Putamen (tissue), 1 donor: ENCODE results near the gene FAAP100.
"Not testable (repeated sequence)": the region's sequence is repeated elsewhere in the genome, so short reads cannot be mapped to it uniquely, and the experiment has no call there.

Source experiments
- DNase-seq: peaks from one replicate; pipeline ENCODE4 v3.0.0-alpha.2; 2016; ENCODE audit warnings: low spot score

Gene FAAP100

GRCh38 chr17:81552244-81553017 is at the start of gene FAAP100:
FAAP100 (minus strand) TSS chr17:81552353; CDS start chr17:81552330, 23 bp downstream.
- DNase-seq = peak; percentile 76

GRCh38 chr17:81601525-81602120 is 49.5 kb upstream of the FAAP100 start:
- DNase-seq = peak; percentile 39

DNA sequence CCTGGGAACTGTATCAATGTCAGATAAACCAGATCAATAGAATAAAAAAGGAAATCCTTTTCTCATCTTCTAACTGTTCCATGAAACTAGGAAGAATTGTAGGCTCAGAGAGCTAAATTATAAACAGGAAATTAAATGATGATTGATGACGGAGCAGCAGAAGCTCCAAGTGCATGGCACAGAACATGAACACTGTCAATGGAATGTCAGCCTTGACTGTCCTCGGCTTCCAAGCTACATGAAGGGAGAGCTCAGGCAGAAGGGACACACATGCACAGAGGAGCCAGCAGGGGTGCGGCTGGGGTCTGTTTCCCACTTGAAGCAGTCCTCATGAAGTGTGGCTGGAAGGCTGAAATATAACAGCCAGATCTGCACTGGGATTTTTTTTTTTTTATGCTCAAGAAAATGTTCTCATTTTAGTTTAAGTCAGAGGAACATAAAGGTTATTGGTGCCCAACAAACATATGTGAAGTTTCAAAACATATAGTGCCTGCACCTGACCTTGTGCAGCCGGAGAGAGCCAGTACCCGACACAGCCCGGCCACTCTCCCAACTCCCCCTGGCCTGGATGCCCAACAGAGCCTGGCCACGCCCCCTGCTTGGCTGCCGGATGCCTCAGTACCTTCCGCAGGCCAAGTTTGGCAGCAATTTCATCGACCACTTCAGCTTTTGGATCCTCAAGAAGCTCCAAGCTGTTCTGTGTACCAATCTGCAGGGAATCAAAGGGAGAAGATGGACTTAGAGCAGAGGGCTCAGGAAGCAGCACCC is 47.8 kb upstream of the FAAP100 start:
- DNase-seq = no peak

DNA sequence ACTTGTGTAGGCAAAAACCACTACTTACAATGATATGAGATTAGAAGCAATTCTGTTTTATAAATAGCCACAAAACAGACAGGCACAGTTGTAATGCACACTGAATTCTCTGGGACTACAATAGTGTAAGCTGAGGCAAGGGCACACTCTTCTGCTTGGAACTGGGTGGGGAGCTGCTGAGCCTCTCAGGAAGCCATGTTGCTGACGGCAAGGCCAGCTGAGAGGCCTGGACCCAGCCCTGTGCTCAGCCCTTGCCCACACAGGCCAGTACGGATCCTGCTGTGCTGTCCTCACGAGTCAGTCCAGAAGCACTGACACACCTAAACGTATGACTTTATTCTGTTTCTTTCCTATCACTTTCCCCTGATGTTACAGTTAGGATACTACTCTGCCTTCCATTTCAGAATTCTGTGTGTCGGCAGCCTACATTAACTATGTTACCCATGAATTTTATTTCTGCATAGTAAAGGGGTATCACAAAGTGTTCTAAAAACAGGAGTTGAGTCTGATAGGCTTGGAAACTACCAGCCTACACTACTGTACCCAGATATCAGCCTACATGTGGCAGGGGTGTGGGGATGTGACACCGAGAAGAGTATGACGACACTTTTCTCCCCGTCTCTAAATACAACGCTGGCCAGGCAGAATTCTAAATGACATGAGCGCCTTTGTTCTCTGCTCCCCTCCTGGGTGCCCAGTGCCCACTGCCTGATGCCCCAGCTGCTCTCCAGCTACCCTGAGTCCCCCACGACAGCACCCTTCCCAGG is 41.1 kb upstream of the FAAP100 start:
- peak; percentile 27 for DNase-seq

GRCh38 chr17:81591971-81592370 is 39.8 kb upstream of the FAAP100 start:
- no peak for DNase-seq

GRCh38 chr17:81590121-81590520 is 38.0 kb upstream of the FAAP100 start:
- DNase-seq = no peak

- DNase-seq = no peak
Measured at GRCh38 chr17:81589612-81590011, 37.5 kb upstream of the FAAP100 start.

- DNase-seq = no peak
Measured at GRCh38 chr17:81586096-81586495, 33.9 kb upstream of the FAAP100 start.

DNA sequence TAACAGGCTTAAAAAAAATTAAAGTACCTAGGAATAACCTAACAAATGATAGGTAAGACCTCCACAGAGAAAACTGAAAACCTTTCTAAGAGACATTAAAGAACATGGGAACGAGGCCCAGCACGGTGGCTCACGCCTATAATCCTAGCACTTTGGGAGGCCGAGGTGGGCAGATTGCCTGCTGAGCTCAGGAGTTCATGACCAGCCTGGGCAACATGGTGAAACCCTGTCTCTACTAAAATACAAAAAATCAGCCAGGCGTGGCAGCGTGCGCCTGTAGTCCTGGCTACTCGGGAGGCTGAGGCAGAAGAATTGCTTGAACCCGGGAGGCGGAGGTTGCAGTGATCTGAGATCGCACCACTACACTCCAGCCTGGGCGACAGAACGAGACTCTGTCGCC is 32.6 kb upstream of the FAAP100 start:
- DNase-seq = not testable (repeated sequence)

- no peak for DNase-seq
Measured at GRCh38 chr17:81583589-81584342, 31.6 kb upstream of the FAAP100 start.

DNA sequence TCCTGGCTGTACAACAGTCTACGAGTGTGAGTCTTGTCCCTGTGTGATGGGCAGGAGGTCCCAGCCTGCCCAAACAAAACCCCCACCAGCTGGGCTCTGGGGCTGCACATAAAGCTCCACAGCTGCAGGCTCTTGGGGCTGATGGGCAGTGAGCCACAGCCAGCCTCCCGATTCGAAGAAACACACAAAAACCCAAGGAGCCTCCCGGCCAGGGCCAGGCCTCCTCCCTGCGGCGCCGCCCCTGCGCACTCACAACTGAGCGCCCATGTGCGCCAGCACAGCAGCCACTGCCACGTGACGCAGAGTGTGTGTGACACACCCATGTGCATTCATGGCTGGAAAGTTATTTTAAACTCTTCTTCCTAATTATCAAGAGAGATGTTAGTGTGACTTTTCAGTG is 30.6 kb upstream of the FAAP100 start:
- no peak for DNase-seq

DNA sequence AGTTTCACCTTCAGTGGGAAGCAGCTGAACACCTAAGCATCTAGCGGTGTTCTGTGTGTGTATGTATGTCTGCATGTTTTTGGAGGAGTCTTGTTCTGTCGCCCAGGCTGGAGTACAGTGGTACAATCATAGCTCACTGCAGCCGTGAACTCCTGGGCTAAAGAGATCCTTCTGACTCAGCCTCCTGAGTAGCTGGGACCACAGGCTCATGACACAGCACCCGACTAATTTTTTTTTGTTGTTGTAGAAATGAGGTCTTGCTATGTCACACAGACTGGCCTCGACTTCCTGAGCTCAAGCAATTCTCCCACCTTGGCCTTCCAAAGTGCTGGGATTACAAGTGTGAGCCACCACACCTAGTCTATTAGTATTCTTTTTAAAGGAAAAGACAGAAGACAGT is 30.2 kb upstream of the FAAP100 start:
- no peak for DNase-seq

- DNase-seq = no peak
Measured at GRCh38 chr17:81581758-81582157, 29.6 kb upstream of the FAAP100 start.

GRCh38 chr17:81580481-81580880 is 28.3 kb upstream of the FAAP100 start:
- DNase-seq = no peak

DNA sequence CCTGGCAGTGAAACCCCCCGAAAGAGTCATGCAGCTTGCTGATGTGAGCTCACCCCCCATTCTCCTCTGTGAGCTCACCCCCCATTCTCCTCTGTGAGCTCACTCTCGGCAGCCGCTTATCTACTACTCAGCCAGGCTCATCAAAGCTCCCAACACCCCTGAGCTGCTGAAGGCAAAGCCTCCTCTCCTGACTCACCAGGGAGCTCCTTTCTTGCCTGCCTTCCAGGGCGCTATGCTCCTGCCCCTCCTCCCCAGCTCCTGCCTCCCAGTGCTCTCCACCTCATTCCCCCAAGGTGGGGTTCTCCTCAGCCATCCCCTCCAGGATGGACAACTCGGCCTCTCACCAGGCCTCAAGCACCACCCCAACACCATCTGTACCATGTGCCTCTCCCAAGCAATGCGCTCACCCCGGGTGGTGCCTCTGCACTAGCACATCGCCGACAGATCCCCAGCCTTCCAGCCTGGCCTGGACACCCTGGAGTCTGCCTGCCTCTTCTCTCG is 27.7 kb upstream of the FAAP100 start:
- no peak for DNase-seq

- no peak for DNase-seq
Measured at GRCh38 chr17:81579298-81579697, 27.1 kb upstream of the FAAP100 start.

DNA sequence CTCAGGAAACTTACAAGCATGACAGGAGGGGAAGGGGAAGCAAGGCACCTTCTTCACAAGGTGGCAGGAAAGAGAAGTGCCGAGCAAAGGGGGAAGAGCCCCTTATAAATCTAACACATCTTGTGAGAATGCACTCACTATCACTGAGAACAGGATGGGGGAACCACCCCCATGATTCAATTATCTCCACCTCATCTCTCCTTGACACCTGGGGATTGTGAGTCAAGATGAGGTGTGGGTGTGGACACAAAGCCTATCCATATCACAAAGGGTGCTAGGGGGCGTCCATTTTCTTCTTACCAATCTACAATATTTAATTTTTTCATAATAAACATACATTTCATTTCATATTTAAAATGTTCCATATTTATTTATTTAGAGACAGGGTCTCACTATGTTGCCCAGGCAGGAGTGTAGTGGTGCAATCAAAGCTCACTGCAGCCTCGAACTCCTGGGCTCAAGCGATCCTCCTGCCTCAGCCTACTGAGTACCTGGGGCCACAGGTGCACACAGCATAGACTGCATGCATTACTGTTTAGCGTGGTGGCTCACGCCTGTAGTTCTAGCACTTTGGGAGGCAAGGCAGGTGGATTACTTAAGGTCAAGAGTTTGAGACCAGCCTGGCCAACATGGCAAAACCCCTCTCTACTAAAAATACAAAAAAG is 26.5 kb upstream of the FAAP100 start:
- peak; percentile 22 for DNase-seq

DNA sequence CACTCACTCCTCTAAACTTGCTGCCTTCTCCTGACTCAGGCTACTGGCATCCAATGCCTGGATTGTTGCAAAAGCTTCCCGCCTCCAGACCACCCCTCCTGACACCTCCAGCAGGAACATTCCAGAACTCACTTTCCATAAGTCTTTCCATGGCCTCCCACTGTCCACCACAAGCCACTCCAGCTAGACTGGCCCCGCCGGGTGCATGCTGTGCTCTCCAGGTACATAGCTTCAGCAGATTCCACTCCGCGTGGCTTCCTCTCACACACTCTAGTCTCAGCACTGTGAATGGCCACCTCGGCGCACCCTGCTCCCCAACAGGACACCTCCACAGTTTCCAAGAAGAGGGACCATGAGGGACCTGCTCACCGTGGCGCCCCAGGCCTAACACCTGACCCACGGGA is 25.9 kb upstream of the FAAP100 start:
- no peak for DNase-seq

- no peak for DNase-seq
Measured at GRCh38 chr17:81577278-81578000, 25.3 kb upstream of the FAAP100 start.
